Measurements from ENCODE around the gene BMP4. TPM values are rescaled to one million over a fixed set of nuclear protein-coding genes. Genes with fewer than 3 reads are reported as not detected.
A peak's percentile ranks its signal among the peaks of the same experiment; 100 is the strongest.
"Not testable (repeated sequence)": the region's sequence is repeated elsewhere in the genome, so short reads cannot be mapped to it uniquely, and the experiment has no call there.

BMP4 gene
- total RNA-seq (2014; rRNA removed; shearing (Covaris generic)), result 1.8 and 3.4 TPM in 2 replicates

DNA sequence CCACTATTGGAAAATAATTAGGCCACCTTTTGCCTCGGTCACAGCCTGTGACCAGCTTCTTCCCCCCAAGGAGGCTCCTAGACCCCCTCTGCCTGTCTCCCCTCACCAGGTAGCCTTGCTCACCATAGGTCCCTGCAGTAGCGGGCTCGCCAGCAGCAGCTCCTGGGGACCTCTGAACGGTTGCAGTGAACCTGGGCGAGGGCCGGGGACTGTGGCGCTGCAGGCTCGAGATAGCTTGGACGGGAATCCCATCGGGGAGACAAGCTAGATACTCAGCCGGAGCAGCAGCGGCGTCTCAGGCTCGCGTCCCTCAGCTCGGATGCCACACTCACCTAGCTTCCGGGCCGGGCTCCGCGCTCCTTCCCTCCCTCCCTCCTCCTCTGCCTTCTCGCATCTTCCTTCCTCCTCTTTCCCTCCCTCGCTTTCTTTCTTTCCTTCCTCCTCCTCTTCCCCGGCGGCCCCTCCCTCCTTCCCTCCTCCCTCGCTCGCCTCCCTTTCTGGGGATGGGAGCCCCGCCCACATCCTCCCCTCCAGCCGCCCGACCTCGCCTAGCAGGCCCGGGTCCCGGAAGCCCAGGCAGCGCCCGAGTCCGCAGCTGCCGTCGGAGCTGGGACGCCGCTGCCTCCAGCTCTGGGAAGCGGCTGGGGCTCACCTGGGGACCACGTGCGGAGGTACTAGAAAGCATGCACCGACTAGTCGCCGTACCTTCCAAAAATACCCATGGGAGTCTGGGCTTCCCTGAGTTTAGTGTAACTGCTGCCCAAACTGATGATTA is at the start of gene BMP4:
Gene BMP4 (minus strand): TSS at position 399 of the 775 bp plus-strand sequence. CDS start 4,603 bp downstream, outside the sequence.
- H3K36me3 ChIP-seq, result no peaks in the 10 kb centered on the region
- no peak within 1 kb of the TSS for H3K27ac ChIP-seq
- peaks cover 65% of the 10 kb centered on the region for H3K27me3 ChIP-seq (replicated peaks)
- peaks cover 37% of the 10 kb centered on the region for H3K4me1 ChIP-seq (replicated peaks)
- no peak for DNase-seq (ENCODE audit: low read depth in 1 of 2, low spot score in 2 of 2)
- no peaks in the 10 kb centered on the region for H3K9me3 ChIP-seq (replicated peaks)
- H3K4me3 ChIP-seq, result no peak within 1 kb of the TSS; the same call in 1 of the 2 replicates

DNA sequence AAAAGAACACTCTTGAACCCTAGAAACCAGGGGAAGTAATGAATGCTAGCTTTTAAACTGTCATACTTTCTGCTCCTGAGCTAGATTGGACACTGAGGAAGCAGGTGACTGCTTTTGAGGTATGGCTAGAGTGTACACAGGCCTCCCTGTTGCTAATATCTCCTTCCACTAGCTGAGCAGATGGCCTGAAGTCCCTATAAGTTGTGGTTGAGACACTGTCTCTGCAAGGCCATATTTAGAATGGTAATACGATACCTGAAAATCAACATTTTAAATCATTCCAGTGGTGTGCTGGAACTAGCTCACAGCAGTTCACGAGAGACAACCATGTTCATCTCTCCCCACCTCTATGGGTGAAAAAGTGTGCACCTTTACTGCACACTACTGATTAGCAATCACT is 46.4 kb upstream of the BMP4 start:
- no peak for DNase-seq (ENCODE audit: low read depth in 1 of 2, low spot score in 2 of 2)
- Histone ChIP-seq H3K27ac (no peak overlapping the region), H3K9me3 (replicated peaks) (no peaks in the 10 kb centered on the region), H3K27me3 (replicated peaks) (no peaks in the 10 kb centered on the region), H3K4me1 (replicated peaks) (peaks cover 26% of the 10 kb centered on the region), H3K4me3 (no peak overlapping the region), H3K36me3 (no peaks in the 10 kb centered on the region)

DNA sequence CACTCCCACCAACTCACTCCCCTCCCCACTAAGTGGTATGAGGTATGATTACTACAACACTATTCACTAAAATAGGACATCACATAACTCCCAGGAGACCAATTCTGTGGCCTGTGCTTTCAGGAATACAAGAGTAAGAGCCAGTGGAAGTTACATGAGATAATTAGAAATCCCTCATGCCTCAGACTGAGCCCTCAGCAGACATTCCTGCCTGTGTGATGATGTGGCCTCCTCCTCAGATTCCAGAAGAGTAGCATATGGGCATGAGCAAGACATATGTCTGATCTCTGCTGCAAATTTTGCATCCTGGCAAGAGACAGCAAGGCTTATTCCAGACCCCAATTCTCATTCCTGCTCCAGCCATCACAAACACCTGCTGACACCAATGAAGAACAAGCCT is 46.0 kb upstream of the BMP4 start:
- no peak for DNase-seq (ENCODE audit: low read depth in 1 of 2, low spot score in 2 of 2)
- H3K27ac ChIP-seq, result no peak overlapping the region
- H3K9me3 ChIP-seq (replicated peaks), result no peaks in the 10 kb centered on the region
- no peaks in the 10 kb centered on the region for H3K36me3 ChIP-seq
- no peak overlapping the region for H3K4me3 ChIP-seq
- no peaks in the 10 kb centered on the region for H3K27me3 ChIP-seq (replicated peaks)
- peaks cover 26% of the 10 kb centered on the region for H3K4me1 ChIP-seq (replicated peaks)

DNA sequence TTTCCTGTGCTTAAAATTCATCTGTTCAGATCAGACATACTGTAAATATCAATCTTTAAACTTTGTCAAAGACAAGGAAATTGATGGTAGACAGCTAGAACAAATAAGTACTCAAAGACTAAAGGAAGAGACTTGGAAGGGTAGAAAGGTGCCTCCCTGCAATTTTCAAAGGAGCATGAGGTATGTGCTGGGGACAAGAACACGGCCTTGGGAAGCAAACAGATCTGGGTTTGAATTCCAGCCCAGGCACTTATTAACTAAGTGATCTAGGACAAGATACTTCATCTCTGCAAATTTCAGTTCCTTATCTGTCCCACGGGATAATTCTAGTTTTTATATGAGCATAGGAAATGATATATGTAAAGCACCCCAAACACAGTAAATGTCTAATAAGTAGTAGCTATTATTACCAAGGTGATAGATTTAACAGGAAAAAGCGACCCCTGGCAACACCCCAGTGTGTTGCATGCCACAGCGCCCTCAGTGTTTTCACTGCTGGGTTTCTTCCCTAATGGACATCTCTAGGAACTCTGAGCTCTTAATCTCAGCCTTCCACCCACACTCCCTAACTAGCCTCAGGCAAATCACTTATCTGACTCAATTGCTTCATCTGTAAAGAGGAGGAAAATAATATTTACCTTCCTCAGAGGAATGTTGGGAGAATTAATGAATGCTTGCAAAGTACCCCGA is 44.7 kb upstream of the BMP4 start:
- no peak overlapping the region for H3K27ac ChIP-seq
- peaks cover 26% of the 10 kb centered on the region for H3K4me1 ChIP-seq (replicated peaks)
- H3K36me3 ChIP-seq, result no peaks in the 10 kb centered on the region
- no peaks in the 10 kb centered on the region for H3K27me3 ChIP-seq (replicated peaks)
- H3K9me3 ChIP-seq (replicated peaks), result no peaks in the 10 kb centered on the region
- no peak for DNase-seq (ENCODE audit: low read depth in 1 of 2, low spot score in 2 of 2)
- H3K4me3 ChIP-seq, result no peak overlapping the region

DNA sequence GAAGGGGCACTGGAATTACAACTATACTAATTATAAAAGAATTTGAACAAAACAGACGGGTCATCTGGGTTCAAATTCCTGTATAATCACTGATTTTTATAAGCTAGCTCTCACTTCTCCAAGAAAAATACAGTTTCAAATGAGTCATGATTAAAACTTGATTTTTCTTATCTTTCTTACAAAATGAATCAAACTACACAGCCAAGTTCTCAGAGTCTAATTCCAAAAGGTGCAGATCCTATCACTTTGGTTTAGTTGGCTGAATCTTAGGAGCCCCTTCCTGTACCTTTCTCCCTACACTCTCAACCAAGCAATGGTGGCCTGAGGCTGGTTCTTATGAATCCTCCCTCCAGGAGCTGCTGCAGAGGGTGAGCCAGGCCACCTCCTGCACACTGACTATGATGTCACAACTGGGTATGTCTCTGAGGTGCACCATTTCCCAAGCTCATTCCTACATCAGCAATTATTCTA is 43.8 kb upstream of the BMP4 start:
- Histone ChIP-seq H3K27me3 (replicated peaks) (no peaks in the 10 kb centered on the region), H3K4me1 (replicated peaks) (peaks cover 26% of the 10 kb centered on the region), H3K36me3 (no peaks in the 10 kb centered on the region), H3K27ac (peak overlapping the region; percentile 42; the same call in 1 of the 2 replicates), H3K9me3 (replicated peaks) (no peaks in the 10 kb centered on the region), H3K4me3 (no peak overlapping the region)
- peak in 1 of 2 experiments; percentile 22 for DNase-seq (ENCODE audit: low read depth in 1 of 2, low spot score in 2 of 2)

DNA sequence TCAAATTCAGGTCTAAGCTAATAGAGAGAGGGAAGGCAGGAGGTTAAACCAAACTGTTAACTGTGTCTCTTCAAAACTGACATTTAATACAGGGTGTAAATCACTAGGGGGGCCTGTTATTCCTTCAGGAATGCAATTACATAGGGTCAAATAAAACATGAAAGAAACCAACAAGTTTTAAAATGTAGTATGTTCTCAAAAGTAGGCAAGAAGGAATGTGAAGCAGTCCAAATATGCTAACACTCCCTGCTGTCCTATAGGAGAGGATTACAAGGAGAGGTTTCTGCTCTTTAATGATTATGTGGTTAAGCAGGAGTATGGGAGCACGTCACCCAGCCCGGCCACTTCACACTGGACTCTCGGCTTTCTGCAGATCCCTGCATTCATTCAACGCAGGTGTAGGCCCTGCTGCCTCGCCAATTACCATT is 42.5 kb upstream of the BMP4 start:
- Histone ChIP-seq H3K4me3 (no peak overlapping the region), H3K27me3 (replicated peaks) (no peaks in the 10 kb centered on the region), H3K9me3 (replicated peaks) (no peaks in the 10 kb centered on the region), H3K27ac (peak overlapping the region; percentile 67), H3K36me3 (no peaks in the 10 kb centered on the region), H3K4me1 (replicated peaks) (peaks cover 26% of the 10 kb centered on the region)
- peak; percentile 63 to 81 for DNase-seq (ENCODE audit: low read depth in 1 of 2, low spot score in 2 of 2)

DNA sequence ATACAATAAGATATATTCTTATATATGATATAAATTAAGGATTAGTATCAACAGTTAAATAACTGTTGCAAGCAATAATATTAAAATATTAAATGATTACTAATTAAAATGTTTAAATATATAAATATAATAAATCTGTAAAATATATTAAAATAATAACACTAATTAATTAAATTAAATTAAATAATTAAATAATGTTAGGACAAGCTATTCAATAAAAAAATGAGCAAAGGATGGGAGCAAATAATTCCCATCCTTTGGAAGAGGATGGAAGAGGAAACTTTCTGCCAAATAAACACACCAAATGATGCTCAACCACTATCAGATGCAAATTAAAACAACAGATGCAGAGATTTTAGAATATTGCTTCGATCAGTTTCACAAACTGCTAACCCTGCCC is 39.4 kb upstream of the BMP4 start:
- no peak overlapping the region for H3K27ac ChIP-seq
- no peak overlapping the region for H3K4me3 ChIP-seq
- no peaks in the 10 kb centered on the region for H3K36me3 ChIP-seq
- no peak for DNase-seq (ENCODE audit: low read depth in 1 of 2, low spot score in 2 of 2)
- H3K27me3 ChIP-seq (replicated peaks), result no peaks in the 10 kb centered on the region
- H3K4me1 ChIP-seq (replicated peaks), result peaks cover 26% of the 10 kb centered on the region
- H3K9me3 ChIP-seq (replicated peaks), result no peaks in the 10 kb centered on the region

DNA sequence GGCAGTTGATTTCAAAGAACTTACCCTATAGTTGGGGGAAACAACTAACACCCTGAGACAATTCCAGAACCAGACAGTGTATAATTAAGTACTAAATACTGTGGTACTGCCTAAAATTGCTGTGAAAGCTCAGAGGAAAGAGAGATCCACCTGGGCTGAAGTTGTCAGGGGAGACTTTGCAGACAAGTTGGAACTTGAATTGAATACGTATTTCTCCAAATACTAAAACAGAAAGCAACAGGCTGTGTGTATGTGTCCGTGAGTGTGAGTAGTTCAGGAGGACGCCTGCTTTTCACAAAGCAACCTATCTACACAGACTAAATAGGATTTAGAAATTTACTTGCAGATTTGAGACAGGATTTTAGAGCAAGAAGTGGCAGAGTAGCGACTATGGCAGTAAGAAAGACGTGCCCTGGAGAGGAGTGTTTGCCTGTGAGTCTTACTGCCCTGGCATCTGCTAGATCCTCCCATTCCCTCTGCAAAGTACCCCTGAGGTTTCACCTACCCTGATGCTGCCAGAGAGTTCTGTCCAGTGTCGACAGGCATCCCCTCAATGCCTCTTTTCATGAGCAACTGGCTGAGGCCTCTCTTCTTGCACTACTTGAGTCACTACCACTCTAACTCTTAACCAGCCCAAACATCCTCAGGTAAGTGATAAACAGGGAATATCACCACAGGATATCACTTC is 37.4 kb upstream of the BMP4 start:
- Histone ChIP-seq H3K27ac (no peak overlapping the region), H3K4me3 (no peak overlapping the region), H3K9me3 (replicated peaks) (no peaks in the 10 kb centered on the region), H3K27me3 (replicated peaks) (no peaks in the 10 kb centered on the region), H3K4me1 (replicated peaks) (peaks cover 9% of the 10 kb centered on the region), H3K36me3 (no peaks in the 10 kb centered on the region)
- DNase-seq (ENCODE audit: low read depth in 1 of 2, low spot score in 2 of 2), result no peak

DNA sequence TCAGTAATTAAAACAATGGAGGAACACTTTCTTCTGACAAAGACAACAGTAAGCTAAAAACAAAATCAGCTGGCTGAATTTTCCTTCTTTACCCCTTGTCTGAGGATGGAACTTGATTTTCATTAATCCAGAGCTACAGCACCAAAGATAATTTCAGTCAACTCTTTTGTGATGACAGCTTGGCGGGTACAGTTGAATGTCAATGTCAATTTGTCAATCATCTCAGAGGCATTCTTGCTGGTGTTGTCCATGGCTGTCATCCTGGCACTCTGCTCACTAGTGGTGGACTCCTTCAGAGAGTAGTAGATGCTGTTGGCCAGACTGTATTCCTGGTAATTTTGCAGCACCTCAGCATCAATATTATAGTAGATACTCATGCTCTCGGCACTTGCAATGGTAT is 34.4 kb upstream of the BMP4 start:
- no peaks in the 10 kb centered on the region for H3K27me3 ChIP-seq (replicated peaks)
- no peak overlapping the region for H3K27ac ChIP-seq
- no peaks in the 10 kb centered on the region for H3K9me3 ChIP-seq (replicated peaks)
- no peak for DNase-seq (ENCODE audit: low read depth in 1 of 2, low spot score in 2 of 2)
- no peaks in the 10 kb centered on the region for H3K4me1 ChIP-seq (replicated peaks)
- no peak overlapping the region for H3K4me3 ChIP-seq
- H3K36me3 ChIP-seq, result no peaks in the 10 kb centered on the region

DNA sequence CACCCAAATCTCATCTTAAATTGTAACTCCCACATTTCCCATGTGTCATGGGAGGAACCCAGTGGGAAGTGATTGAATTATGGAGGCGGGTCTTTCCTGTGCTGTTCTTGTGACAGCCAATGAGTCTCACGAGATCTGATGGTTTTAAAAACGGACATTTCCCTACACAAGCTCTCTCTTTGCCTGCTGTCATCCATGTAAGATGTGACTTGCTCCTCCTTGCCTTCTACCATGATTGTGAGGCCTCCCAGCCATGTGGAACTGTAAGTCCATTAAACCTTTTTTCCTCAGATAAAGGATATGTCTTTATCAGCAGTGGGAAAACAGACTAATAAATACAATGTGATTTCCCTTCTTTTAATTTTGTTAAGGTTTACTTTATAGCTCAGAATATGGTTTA is 30.1 kb upstream of the BMP4 start:
- not testable (repeated sequence) for DNase-seq (ENCODE audit: low read depth in 1 of 2, low spot score in 2 of 2); H3K36me3 ChIP-seq; H3K9me3 ChIP-seq (replicated peaks); H3K4me3 ChIP-seq; H3K4me1 ChIP-seq (replicated peaks); H3K27me3 ChIP-seq (replicated peaks); H3K27ac ChIP-seq

DNA sequence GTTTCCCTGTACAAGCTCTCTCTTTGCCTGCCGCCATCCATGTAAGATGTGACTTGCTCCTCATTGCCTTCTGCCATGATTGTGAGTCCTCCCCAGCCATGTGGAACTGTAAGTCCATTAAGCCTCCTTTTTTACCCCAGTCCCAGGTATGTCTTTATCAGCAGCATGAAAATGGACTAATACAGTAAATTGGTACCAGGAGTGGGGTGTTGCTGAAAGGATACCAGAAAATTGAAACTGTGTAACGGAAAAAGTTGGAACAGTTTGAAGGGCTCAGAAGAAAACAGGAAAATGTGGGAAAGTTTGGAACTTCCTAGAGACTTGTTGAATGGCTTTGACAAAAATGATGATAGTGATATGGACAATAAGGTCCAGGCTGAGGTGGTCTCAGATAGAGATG is 28.3 kb upstream of the BMP4 start:
- H3K4me1 ChIP-seq (replicated peaks); H3K27me3 ChIP-seq (replicated peaks); H3K27ac ChIP-seq; DNase-seq (ENCODE audit: low read depth in 1 of 2, low spot score in 2 of 2); H3K36me3 ChIP-seq; H3K4me3 ChIP-seq; H3K9me3 ChIP-seq (replicated peaks): not testable (repeated sequence)

DNA sequence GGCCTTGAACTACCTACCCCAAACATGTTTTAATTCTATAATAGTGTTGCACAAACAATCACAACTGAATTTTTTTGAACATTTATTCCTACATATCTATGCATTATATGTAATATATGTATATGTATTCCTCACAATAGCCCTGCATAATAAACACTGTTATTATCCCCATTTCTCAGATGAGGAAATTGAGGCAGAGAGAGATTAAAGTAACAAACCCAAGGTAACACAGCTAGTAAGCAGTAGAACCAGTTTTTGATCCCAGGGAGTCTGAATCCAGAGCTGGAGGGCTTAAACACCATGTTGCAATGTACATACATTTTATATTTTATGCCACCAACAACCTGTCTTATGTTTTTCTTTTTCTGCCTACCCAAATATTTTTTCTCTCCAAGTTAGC is 26.5 kb upstream of the BMP4 start:
- no peaks in the 10 kb centered on the region for H3K27me3 ChIP-seq (replicated peaks)
- H3K9me3 ChIP-seq (replicated peaks), result peaks cover 2% of the 10 kb centered on the region; the same call in 1 of the 2 replicates
- DNase-seq (ENCODE audit: low read depth in 1 of 2, low spot score in 2 of 2), result no peak
- peaks cover 26% of the 10 kb centered on the region for H3K4me1 ChIP-seq (replicated peaks)
- no peak overlapping the region for H3K27ac ChIP-seq
- no peaks in the 10 kb centered on the region for H3K36me3 ChIP-seq
- H3K4me3 ChIP-seq, result no peak overlapping the region

DNA sequence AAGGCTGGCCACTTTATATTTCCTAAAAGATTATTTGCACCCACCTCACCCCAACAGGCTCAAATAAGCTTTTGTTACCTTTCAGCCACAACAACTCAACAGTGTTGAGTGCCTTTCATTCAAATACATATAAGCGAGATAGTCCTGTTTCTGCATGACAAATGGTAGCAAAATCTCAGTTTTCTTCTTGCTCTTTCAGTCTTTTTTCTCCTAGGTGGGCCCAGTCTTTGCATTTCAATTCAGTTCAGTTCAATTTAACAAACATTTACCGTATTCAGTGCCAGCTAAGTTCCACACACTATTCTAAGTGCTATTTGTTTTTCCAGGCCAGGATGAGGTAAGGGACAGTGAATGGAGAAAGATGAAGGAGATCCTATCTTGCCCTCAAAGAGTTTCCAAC is 25.9 kb upstream of the BMP4 start:
- no peak overlapping the region for H3K4me3 ChIP-seq
- peaks cover 29% of the 10 kb centered on the region for H3K4me1 ChIP-seq (replicated peaks)
- no peaks in the 10 kb centered on the region for H3K36me3 ChIP-seq
- no peak overlapping the region for H3K27ac ChIP-seq
- DNase-seq (ENCODE audit: low read depth in 1 of 2, low spot score in 2 of 2), result no peak
- no peaks in the 10 kb centered on the region for H3K27me3 ChIP-seq (replicated peaks)
- peaks cover 2% of the 10 kb centered on the region; the same call in 1 of the 2 replicates for H3K9me3 ChIP-seq (replicated peaks)

All from SJSA1 (cell line).